Measurements from ENCODE around the gene TNFRSF1A.

GRCh38 chr12:6383572-6384498, 42.0 kb upstream of the TNFRSF1A start, which contains the start of gene LTBR:
- TF ChIP-seq OTX1 (CRISPR knock-in tag; IDR thresholded peaks at IDR 0.05) (no peak), ZFP1 (CRISPR knock-in tag; IDR thresholded peaks at IDR 0.05) (no peak), KLF6 (CRISPR knock-in tag; IDR thresholded peaks at IDR 0.05; ENCODE audit: borderline replicate concordance) (peak; percentile 72; the same call in 1 of the 2 replicates), NKRF (IDR thresholded peaks at IDR 0.05; ENCODE audit: borderline replicate concordance) (no peak), CTCF (IDR thresholded peaks at IDR 0.05 in 2 of 3, conservative IDR thresholded peaks at IDR 0.05 in 1 of 3; ENCODE audit: insufficient read depth in 2 of 3, low read depth in 1 of 3, low read length in 3 of 3) (peak in 1 of 3 experiments; percentile 14; a peak in 2 of 6 replicates), ZNF384 (IDR thresholded peaks at IDR 0.05; ENCODE audit: low read depth, low read length) (no peak), ZNF436 (CRISPR knock-in tag; IDR thresholded peaks at IDR 0.05) (no peak), TBL1XR1 (IDR thresholded peaks at IDR 0.05; ENCODE audit: low read length in 2 of 2) (no peak), RBBP5 (IDR thresholded peaks at IDR 0.05; ENCODE audit: borderline replicate concordance, insufficient read depth, low read length, poor library complexity, severe bottlenecking) (no peak)

Measured in K562 (cell line).